ENCODE measurements around the gene TSPAN10.
"Not testable (repeated sequence)": the region's sequence is repeated elsewhere in the genome, so short reads cannot be mapped to it uniquely, and the experiment has no call there.

The TSPAN10 gene

DNA sequence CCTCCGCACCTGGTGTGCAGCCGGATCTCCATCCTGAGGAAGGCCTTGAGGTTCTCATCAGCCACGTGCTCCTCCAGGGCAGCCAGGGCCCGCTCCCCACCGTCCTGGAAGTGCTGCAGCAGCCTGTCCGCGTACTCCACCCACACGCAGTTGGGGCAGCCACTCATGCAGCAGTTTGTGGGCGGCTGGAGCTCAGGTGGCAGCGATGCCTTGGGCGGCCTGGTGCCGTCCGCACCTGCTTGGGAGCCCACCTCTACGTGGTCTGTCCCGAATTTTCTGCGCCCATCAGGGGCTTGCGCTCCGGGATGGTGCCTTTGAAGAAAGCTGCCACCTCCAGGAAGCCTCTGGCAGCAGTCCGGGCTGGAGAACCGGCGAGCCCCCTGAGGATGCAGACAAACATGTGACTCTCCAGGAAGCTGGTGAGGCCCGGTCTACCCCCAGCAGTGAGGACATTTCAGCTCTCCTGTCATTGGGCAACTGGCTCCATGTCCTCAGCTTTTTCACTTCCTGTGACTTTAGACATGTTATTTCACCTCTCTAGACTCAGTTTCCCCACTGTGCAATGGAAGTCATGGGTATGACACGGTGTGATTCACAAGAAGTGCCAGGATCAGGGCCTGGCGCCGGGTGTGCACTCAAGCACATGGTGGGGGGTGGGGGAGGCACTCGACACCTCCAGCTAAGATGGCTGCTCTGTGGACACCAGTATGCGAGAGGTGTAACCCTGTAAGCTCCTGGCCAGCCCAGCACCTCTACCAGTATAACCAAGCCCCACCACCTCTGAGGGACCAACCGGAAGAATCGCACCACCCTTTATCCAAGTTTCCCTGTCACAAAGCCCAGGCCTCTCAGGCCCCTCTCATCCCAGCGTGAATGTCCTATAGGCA lies 28.5 kb downstream of the TSPAN10 start:
- no peak for DNase-seq

DNA sequence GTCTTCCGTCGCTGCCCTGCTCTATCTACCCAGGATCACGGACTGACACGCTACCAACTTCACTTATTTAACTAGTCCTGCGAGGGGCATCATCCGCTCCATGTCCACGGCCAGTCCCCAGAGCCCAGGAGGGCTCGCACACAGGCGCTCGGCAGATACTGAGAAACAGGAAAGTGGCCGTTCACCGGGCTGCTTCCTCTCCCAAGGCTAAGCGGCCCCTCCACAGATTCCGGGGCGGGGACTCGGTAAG lies 29.0 kb downstream of the TSPAN10 start:
- DNase-seq = no peak

DNA sequence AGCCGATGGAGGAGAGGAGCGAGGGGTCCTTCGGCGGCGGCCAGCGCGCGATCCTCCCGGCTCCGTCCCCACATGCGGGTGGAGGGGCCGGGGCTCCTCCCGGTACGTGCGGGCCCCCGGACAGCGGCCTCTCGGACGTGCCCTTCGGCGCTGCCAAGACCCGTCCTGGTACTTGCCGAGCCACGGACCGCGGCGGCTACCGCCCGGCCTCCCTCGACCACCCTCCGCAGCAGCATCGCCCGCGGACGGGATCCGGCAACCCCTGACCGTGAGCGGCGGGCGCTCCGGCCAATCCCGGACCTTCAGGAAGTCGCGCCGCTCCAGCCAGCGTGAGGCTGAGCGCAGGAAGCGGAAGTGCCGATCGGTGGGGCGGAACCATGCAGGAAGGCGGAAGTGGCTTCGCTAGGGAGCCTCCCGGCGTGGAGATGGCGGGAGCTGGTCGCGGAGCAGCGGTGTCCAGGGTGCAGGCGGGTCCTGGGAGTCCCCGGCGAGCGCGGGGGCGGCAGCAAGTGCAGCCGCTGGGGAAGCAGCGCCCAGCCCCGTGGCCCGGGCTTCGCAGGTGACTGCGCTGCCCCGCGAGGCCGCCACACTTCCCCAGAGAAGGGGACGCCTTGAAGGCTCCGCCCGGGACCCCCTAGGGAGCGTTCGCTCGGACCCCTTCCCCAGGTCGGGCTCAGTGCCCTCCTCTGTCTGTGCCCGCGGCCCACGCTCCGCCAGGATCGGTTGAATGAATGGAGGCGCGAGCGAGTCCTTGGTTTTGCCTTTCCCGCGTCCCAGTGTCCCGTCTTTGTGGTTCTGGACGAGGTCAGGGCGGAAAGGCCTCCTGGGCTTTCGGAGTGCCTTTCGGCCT lies 29.6 kb downstream of the TSPAN10 start, which contains the start of the genes CCDC137 and OXLD1:
CCDC137 (plus strand) TSS at position 396 of the 850 bp plus-strand sequence; CDS start at position 426, 30 bp downstream.
OXLD1 (minus strand) TSS at position 264 of the 850 bp plus-strand sequence; CDS start at position 236, 28 bp downstream.
- peak; percentile 96 for DNase-seq

DNA sequence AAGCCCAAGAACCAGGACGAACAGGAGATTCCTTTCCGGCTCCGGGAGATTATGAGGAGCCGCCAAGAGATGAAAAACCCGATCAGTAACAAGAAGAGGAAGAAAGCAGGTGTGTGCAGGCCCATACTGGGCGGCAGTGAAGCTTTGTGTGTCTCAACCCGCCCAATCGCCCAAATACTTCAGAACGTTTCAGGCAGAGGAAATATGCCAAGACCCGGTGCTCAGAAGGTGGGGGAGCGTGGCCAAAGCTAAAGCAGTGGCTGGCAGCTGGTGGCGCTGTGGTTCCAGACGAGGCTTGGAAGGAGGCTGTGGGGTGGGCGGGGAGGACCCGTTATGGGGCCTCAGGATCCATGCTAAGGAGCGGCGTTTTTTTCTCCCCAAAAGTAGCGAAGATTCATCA lies 30.8 kb downstream of the TSPAN10 start:
- DNase-seq = no peak

GRCh38 chr17:81672504-81672903 lies 35.5 kb downstream of the TSPAN10 start:
- no peak for DNase-seq

DNA sequence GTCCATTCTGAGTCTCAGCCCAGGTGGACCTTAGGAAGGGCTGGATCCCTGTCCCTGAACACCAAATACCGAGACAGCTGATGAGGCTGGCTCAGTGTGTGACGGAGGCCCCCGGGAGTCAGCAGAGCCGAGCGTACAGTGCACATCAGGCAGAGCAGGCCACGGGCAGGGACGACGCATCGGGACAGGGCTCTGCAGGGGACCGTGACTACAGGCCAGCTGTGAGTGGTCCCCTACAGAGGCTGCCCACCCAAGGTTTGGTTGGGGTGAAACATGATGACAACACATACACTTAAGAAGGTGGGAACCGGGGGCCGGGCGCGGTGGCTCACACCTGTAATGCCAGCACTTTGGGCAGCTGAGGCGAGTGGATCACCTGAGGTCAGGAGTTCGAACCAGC lies 36.0 kb downstream of the TSPAN10 start:
- no peak for DNase-seq

DNA sequence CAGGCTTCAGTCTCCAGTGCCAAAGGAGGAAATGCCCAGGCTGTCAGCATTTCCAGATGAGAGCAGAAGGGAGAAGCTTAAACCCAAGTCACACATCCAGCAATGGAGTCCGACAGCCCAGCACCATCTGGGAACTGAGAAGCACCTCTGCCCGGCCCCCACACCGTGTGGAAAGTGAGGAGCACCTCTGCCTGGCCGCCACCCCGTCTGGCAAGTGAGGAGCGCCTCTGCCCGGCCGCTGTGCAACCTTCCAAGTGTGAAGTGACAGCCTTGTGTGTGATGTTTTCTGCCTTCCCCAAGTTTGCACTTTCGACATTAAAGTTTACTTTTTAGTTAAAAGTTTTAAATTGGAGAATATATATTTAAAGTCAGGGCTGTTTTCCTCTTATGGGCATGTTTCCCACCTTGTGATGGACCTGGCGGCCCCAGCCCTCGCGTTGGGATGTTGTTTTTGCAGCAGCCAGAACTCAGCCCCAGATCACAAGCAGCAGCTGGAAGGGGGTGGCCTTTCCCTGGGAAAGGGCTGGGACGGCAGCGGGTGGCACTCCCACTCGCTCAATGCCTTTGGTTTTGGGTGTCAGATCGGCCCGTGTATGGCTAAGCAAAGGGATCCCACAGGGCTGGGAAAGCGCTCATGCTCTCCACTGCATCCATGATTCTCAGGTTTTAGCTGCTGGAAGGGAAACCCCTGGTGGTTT lies 36.7 kb downstream of the TSPAN10 start:
- DNase-seq = no peak

GRCh38 chr17:81675515-81676221 lies 38.7 kb downstream of the TSPAN10 start:
- not testable (repeated sequence) for DNase-seq

- no peak for DNase-seq
These were observed 39.9 kb downstream of the TSPAN10 start for GRCh38 chr17:81676906-81677305.

- no peak for DNase-seq
These were observed 43.2 kb downstream of the TSPAN10 start for GRCh38 chr17:81680150-81680549.

GRCh38 chr17:81681672-81682071 lies 44.7 kb downstream of the TSPAN10 start:
- no peak for DNase-seq

- DNase-seq = no peak
These were observed 45.7 kb downstream of the TSPAN10 start for GRCh38 chr17:81682565-81683207.

GRCh38 chr17:81683208-81683583 lies 46.2 kb downstream of the TSPAN10 start:
- no peak for DNase-seq

- peak; percentile 98 for DNase-seq
These were observed 46.8 kb downstream of the TSPAN10 start, which contains the start of the genes ARL16 and HGS for GRCh38 chr17:81683584-81684441. ARL16 (minus strand) TSS chr17:81683797; CDS start chr17:81683753, 44 bp downstream. HGS (plus strand) TSS chr17:81684011; CDS start chr17:81684067, 56 bp downstream.

DNA sequence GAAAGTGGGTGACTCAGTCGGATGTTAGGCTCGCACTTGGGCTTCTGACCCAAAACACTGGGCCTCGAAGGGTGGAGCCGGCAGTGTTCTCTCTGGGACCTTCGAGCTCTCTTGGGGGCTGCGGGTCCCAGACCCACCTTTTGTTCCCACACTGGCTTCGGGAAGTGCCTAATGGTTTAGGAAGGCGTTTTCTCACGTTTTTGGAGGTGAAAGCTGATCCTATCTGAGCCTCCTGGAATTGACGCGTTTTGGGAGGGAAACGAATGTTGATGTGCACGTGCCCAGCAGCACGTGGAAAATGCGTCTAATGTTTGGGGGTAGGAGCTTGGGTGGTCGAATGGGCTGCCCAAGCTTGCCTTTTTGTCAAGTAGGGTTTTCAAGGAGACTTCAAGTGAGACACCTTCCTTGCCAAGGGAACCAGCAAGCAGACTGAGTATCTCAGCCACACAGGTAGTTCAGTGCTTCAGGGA lies 47.5 kb downstream of the TSPAN10 start:
- no peak for DNase-seq

- no peak for DNase-seq
These were observed 48.1 kb downstream of the TSPAN10 start for GRCh38 chr17:81685108-81685507.

- no peak for DNase-seq
These were observed 49.6 kb downstream of the TSPAN10 start for GRCh38 chr17:81686614-81687013.

DNA sequence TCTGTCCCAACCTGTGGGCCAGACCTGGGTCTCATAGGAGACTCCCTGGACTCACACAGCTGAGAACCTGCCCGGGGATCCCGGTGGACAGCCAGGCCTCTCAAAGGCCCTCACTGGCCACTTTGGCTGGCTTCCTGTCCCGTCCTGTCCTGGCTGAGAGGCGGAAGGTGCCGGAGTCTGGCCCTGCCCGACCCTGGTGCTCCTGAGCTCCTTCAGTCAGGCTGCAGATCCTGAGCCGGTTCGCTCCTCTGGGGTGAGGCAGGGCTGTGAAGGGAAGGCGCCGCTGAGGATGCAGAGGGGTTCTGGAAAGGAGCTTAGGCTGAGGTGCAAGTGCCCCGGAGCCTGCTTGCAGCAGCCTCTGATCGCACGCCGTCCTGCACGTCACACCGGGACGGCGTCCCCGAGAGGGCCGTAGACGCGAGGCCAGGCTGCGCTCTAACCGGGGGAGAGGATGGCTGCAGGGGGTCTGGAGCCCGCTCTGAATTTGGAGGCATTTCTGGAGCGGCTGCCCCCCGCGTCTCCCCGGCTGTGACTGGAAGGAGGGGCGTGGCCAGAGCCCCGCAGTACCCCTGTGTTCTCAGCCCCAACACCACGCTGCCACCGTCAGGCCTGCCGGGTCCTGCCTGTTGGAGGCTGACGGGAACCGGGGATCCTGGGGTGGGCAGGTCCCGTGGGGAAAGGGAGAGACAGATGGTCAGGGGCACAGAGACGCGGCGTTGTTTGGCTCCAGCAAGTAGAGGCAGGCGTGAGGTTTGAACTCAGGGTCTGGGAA lies 51.0 kb downstream of the TSPAN10 start:
- DNase-seq = no peak

DNA sequence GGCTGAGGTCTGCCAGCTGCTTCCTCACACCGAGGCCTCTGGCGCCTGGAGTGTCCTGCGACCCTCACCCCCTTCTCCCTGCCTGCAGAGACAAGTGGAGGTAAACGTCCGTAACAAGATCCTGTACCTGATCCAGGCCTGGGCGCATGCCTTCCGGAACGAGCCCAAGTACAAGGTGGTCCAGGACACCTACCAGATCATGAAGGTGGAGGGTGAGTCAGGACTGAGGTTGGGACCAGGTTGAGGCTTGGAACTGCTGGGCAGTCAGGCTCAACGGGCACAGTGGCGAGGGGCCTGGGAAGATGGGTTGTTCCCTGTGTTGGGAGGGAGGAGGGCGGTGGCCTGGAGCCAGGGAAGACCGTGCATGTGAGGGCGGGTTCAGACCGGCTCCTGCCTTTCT lies 51.6 kb downstream of the TSPAN10 start:
- DNase-seq = no peak

- no peak for DNase-seq
These were observed 53.1 kb downstream of the TSPAN10 start for GRCh38 chr17:81690066-81690465.

All from NCI-H510A (cell line).